ENCODE data around the gene RHBDL1. TPM values are rescaled to one million over a fixed set of nuclear protein-coding genes. Genes with fewer than 3 reads are reported as not detected.
"Not testable (repeated sequence)": the region's sequence is repeated elsewhere in the genome, so short reads cannot be mapped to it uniquely, and the experiment has no call there.

RHBDL1 gene
- total RNA-seq, 1 donor from 2014 or later = 2.0 TPM

DNA sequence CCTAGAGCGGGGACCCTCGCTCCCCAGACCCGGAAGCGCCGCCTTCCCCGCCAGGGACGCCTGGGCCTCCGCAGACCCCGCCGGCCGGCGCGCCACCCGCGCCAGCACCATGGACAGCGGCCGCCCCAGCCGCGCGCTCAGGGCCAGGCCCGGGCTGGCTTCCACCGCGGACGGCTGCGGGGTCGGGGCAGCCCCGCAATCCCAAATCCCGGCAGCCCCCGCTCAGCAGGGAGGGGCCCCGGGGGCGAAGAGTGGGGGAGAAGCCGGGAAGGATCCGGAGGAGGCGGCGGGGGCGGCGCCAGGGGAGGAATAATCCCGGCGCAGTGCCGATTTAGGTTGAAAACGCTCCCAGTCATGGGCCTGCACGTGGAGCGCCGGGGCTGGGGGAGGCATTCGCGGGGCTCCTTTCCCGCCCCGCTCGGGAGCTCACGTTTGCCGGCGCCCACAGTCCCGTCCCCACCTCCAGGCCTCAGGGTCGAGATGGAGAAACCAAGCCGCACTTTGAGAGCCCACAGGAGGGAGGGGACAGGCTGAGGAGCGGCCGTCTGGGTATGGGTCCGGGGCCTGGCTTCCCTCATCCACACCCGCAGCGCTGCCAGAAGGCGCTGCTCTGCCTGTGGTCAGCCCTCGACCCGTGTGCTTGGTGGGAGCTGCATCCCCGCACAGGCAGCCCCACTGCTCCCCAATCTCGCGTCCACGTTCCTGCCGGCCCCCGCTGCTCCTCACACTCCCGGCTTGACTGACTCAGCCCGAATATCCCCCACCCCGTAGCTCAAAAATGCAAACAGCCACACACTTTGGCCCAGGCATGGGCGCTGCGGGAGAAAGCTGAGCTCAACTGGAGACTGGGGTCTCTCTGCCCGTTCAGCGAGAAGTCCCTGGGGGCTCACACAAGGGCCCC, 25.5 kb downstream of the RHBDL1 start:
- DNase-seq (ENCODE audit: low spot score in 2 of 2) (peak in 1 of 2 donors; percentile 64), FAIRE-seq (no peak)

- DNase-seq (ENCODE audit: low spot score in 2 of 2) (no peak), FAIRE-seq (no peak)
These were observed 26.9 kb downstream of the RHBDL1 start for GRCh38 chr16:702341-702740.

DNA sequence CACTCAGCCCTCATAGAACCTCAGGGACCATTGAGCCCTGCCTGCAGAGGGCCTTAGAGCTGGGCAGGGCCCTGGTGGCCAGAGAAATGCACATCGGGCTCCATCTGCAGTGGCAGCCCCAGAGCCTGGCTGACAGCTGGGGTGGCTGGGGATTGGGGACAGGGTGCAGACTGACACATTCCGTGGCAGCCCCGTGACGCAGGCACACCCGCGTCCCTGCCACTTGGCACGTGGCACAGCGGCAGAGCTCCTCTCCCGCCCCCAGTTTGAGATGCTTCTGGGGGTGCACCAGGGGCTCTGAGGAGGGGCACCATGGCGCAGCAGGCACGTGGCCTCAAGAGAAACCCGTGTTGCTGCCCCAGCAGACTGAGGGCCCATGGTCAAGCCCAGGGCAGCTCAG, 27.9 kb downstream of the RHBDL1 start:
- FAIRE-seq = no peak
- DNase-seq (ENCODE audit: low spot score in 2 of 2) = no peak

DNA sequence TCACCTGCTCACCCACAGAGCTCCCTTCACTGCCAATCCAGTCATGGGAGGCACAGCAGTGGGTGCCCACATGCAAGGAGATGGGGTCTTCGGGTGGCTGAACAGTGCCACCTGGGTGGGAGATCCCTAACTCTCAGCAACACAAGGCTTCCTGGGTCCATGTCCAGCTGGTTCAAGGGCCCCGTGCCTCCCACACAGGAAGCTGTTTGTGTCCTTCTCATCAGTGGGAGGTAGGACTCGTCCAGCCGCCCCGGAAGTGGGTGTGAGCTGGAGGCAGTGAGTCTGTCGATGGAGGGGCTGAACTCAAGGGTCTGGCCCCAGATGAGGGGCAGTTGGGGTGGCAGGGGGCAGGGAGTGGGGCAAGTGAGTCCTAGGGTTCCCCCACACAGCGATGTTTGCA, 28.6 kb downstream of the RHBDL1 start:
- FAIRE-seq = no peak
- no peak for DNase-seq (ENCODE audit: low spot score in 2 of 2)

DNA sequence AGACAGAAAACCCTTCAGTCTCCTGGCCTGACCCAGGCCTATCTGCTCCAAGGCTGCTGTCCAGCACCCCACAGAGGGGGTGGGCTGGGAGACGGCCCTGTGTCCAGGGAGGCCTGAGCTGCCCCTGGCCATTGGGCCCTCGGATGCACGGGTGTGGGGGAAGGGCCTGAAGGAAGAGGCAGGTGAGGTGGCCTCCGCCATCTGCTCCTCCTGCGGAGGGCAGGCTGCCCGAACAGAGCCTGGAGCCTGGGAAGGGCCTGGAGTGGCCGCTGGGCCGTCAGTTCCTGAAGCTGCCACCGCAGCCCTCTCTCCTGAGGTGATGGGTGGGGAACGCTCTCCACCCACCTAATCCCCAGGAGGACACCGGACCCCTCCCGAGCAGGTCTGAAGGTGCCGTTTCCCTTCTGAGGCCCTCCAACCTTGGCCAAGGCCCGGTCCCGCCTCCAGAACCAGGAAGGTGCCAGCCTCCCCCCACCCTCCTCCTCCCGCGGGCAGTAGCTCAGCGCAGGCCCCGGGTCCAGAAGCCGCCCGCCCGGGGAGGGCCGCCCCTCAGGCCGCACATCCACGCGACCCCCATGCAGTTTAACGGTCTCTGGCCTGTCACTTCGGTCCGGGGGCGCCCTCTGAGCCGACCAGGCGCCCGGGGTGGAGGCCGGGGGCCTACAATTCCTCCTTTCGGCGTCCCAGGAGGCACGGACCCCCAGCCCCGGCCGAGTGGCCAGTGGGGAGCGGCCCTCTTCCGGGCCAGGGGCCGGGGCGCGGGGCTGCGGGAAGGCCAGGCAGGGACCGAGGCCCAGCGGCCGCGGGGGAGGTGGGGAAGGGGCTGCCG, 29.3 kb downstream of the RHBDL1 start:
- DNase-seq (ENCODE audit: low spot score in 2 of 2) = no peak
- FAIRE-seq = no peak

- peak; percentile 85 to 86 for DNase-seq (ENCODE audit: low spot score in 2 of 2)
- no peak for FAIRE-seq
These were observed 30.1 kb downstream of the RHBDL1 start, which contains the start of gene FBXL16 for GRCh38 chr16:705431-706188. Gene FBXL16, minus strand, starts transcription at chr16:705801. Its CDS starts 8,396 bp downstream, at chr16:697405.

DNA sequence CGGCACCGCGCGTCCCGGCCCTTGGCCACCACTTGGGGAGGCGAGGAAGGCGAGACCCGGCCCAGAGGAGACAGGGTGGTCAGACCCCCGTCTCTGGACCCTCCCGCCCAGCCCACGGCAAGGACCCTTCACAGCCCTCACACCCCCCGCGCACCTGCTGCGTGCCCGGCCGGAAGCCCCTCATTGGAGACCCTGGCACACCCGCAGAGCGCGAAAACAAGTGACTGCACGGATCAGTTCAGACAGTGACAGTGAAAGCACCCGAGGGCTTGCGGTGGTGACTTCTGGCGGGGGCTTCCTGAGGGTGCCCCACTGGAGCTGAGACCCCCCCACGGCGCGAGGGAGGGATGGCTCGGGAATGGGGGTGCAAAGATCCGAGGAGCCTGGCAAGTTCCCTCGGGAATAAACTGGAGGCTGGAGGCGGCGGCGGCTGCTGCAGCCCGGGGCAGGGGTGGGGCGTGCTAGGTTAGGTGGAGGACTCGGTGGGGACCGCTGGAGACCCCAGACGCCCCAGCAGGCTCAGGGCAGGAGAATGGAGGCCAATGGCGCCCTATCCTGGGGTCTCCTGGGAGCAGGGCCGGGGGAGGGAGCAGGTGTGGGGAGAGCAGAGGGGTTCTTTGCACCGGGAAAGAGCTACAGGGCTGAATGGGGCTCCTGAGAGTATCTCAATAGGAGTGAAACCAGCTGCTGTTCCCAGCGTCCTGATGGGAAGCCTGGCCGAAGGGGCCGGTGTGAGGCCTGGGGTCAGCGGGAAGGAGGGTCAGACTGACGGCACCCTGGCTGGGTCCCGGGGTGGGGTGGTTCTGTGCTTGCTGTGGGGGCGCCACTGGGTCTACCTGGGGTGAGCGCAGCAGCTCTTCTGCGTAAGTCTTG, 31.0 kb downstream of the RHBDL1 start:
- FAIRE-seq (no peak), DNase-seq (ENCODE audit: low spot score in 2 of 2) (no peak)

DNA sequence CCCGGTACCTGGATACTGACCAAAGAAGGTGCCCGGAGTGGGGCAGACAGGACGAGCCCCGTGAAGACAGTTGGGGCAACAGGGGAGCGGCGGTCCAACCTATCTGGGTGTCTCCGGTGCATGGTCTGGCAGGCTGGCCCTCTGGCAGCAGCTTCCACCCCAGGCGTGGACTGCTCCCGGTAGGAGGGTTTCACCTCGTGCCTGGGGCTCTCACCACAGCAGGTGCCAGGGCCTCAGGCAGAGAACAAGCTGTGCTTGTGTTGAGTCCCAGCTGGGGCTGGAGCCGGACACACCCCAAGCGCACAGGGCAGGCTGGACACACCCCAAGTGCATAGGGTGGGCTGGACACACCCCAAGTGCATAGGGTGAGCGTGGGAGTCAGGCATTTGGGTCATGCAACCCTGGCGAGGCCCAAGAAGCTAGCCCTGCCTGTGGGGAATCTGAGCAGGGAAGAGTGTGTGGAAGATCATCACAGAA, 31.6 kb downstream of the RHBDL1 start:
- DNase-seq (ENCODE audit: low spot score in 2 of 2) = no peak
- FAIRE-seq = no peak

GRCh38 chr16:708019-708418, 32.5 kb downstream of the RHBDL1 start:
- no peak for FAIRE-seq

DNA sequence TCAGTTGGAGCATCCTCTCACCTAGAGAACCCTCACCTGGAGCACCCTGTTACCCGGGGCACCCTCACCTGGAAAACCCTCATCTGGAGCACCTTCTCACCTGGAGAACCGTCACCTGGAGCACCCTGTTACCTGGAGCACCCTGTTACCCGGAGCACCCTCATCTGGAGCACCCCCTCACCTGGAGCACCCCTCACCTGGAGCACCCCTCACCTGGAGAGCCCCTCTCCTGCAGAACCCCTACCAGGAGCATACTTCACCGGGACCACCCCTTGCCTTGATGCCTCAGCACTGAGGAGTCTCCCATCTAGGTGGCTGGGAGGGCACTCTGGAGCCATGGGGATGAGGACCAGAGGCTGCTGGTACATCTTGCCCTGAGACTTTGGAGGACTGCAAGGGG, 33.5 kb downstream of the RHBDL1 start:
- FAIRE-seq = no peak

More at GRCh38 chr16:708019-708418, 32.5 kb downstream of the RHBDL1 start:
- DNase-seq (ENCODE audit: low spot score in 2 of 2) = no peak

GRCh38 chr16:709566-710499, 34.4 kb downstream of the RHBDL1 start:
- peak; percentile 89 to 93 for DNase-seq (ENCODE audit: low spot score in 2 of 2)
- no peak for FAIRE-seq

More for the DNA sequence above, 33.5 kb downstream of the RHBDL1 start:
- no peak for DNase-seq (ENCODE audit: low spot score in 2 of 2)

DNA sequence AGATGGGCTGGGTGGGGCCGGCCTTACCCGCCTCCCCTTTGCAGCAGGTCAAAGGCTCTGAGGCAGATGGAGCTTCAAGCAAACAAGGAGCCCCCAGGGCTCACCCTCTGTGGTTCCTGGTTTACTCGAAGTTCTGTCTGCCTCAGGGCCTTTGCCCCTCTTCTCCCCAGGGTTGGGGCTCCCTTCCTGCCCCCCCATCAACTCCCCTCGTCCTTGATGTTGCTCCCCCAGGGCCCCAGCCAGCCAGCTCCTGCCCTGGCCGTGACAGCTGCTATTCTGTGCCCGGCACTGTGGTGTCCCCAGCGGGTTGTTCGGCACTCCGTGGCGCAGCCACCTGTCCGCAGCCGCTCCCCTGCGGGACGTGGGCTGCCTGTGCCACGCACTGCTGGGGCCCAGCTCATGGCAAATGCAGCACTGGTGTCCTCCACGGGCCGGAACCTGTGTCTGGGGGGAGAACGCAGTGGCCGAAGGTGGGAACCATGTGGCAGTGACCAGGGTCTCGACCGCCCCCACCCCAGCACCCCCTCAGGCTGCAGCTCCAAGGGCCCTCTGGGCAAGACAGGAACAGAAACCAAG, 35.1 kb downstream of the RHBDL1 start:
- no peak for FAIRE-seq
- no peak for DNase-seq (ENCODE audit: low spot score in 2 of 2)

DNA sequence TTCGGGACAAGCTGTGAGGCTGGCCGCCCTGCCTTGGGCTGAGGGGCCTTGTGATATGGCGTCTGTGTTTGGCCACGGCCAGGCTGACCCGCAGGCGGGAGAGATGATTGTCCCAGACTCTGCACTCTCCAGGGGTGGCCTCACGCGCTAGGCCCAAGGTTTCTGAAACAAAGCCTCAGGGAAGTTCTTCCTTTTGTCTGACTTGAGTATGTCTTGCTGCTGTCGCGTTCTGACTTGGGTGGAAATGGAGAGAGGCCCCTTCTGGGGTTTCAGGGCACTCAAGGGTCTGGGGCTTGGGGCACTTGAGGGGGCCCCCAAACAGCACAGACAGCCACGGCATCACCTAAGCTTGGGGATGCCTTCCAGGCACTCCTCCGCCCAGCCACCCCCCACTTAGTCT, 35.6 kb downstream of the RHBDL1 start:
- DNase-seq (ENCODE audit: low spot score in 2 of 2) (no peak), FAIRE-seq (no peak)

DNA sequence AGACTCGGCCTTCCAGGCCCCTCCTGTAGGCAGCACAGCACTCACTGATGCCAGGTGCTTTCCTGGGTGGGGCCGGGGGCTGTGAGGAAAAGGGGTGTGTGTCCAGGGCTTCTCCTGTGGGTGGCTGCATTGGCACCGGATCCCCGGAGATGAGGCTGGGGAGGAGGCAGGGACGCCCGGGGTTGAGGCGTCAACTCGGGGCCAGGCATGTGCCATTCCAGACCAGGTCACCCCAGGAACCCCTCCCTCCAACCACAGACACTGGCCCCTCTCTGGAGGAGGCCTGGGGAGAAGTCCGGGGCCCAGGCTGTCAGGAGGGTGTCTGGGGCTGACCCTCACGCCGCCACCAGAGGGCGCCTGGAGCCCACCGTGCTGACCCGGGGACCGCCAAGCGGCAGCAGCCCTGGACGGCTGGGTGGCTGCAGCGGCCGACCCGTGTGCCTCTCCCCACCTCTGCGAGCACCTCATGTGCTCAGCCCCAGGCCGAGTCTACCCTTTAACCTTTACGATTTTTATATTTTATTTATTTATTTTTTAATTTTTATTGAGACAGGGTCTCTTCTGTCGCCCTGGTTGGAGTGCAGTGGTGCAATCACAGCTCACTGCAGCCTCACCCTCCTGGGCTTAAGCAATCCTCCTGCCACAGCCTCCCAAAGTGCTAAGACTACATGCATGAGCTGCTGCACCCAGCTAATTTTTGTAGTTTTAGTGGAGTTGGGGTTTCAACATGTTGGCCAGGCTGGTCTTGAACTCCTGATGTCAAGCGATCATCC, 36.3 kb downstream of the RHBDL1 start:
- peak; percentile 89 to 90 for DNase-seq (ENCODE audit: low spot score in 2 of 2)

DNA sequence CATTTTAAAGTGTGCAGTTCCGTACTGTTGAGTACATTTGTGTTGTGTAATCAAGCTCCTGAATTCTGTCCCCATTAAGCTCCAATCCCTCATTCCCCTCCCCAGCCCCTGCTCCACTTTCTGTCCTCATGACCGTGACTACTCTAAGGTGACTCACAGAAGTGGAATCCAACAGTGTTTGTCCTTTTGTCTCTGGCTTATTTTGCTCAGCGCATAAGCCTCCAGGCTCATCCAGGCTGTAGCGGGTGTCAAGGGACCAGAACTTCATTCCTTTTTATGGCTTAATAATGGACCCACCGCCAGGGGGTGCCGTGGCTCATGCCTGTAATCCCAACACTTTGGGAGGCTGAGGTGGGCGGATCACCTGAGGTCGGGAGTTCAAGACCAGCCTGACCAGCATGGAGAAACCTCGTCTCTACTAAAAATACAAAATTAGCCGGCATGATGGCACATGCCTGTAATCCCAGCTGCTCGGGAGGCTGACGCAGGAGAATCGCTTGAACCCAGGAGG, 37.3 kb downstream of the RHBDL1 start:
- not testable (repeated sequence) for FAIRE-seq; DNase-seq (ENCODE audit: low spot score in 2 of 2)

More for the DNA sequence above, 36.3 kb downstream of the RHBDL1 start:
- no peak for FAIRE-seq

DNA sequence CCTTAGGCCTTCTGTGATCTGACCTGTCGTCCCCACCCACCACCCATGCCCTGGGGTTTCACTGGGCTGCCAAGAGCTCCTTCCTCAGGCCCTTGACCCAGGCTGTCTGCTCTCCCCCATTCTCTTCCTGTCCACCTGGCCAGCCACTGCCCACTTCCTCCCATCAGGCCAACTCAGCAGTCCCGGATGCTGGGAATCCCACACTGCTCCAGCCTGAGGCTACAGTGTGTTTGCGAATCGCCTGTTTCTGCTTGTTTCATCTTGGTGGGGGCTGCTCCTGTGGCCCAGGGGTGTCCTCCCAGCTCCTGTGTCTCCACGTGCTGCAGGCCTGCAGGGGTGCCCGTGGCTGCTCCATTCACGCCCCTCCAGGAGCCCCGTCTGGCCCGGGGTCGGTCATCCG, 38.6 kb downstream of the RHBDL1 start:
- no peak for DNase-seq (ENCODE audit: low spot score in 2 of 2)
- FAIRE-seq = no peak

All from frontal cortex (tissue), 4 donors.